Ovary (tissue), 3 donors: ENCODE results near the gene OSBPL3.
"Not testable (repeated sequence)": the region's sequence is repeated elsewhere in the genome, so short reads cannot be mapped to it uniquely, and the experiment has no call there.

Experiments used
- CTCF ChIP-seq, 3 donors: fragments of 450-650 bp in 2 of 3; fragments of 200-600 bp in 1 of 3; IDR thresholded peaks; one replicate each; pipeline versions ENCODE4 v1.5.1 to v1.8.0; 2016 to 2022; ENCODE audit warnings: antibody characterized with exemption in 3 of 3, mild to moderate bottlenecking in 1 of 3
- POLR2A ChIP-seq: fragments of 450-650 bp; IDR thresholded peaks from one replicate; pipeline ENCODE4 v1.6.1; 2017; ENCODE audit warnings: antibody characterized with exemption, mild to moderate bottlenecking, moderate library complexity
- donor health status: DM: no; HTN: no; CAD: no.

GRCh38 chr7:24794751-24795406 lies 185.1 kb downstream of the OSBPL3 start:
- TF ChIP-seq CTCF (IDR thresholded peaks at IDR 0.05); POLR2A: not testable (repeated sequence)
